Stimulated activated naive CD4-positive, alpha-beta T cell treated with Interleukin-2 at 50 U/mL for 16 hours (primary cell): ENCODE measurements around the gene TSACC.

Source experiments
- DNase-seq: peaks from one replicate; lab custom pipeline; 2025; lab: John Stamatoyannopoulos, UW

The TSACC gene

GRCh38 chr1:156394082-156394481 lies 55.8 kb downstream of the TSACC start:
- no peak for DNase-seq

- DNase-seq = no peak
Measured at GRCh38 chr1:156394835-156395461, 56.6 kb downstream of the TSACC start.
